ENCODE results near the gene MAGEF1.

MAGEF1 gene

DNA sequence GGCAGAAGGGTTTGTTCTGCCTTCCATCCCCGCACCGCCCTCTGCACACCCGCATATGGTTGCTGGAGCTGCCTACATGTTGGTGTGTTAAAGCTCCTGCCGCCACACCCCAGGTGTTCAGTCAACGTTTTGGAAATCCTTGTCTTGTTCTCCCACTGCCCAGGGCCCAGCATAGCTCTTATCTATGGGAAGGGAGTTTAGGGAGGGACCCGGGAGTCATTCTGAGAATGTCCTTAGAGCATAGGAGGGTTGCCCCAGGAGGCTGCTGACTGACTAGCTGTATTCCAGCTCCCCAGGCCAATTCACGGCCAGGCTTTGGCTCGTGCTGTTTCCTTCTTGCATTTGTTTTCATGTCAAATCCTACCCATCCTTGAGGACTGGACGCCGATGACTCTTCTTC is 46.8 kb downstream of the MAGEF1 start:
- DNase-seq (ENCODE audit: low spot score in 2 of 2) (no peak), ATAC-seq (ENCODE audit: low read depth) (no peak)
- Mint-ChIP-seq H3K9me3 (no peaks in the 10 kb centered on the region), H3K27me3 (peaks cover 14% of the 10 kb centered on the region), H3K4me1 (peaks cover 5% of the 10 kb centered on the region), H3K36me3 (no peaks in the 10 kb centered on the region), H3K27ac (no peak overlapping the region), H3K4me3 (no peak overlapping the region)

DNA sequence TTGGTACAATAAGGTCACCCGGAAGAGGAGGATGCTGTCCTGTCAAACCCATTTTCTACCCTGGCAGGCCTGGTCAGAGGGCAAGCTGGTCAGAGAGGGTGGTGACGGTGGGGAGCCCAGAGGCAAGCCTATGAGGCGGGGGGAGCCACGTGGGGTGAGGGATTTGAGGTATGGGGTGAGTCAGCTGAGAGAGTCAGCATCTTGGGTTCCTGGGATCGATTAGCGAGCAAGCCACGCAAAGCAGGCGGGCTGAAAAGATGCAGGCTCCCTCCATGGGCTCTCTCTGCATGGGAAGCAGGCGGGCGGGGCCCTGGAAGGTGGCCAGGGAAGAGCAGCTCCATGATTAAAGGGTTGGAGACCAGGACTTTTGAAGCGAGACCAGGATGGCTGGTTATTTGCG is 48.1 kb downstream of the MAGEF1 start:
- ATAC-seq (ENCODE audit: low read depth), result no peak
- peaks cover 12% of the 10 kb centered on the region for H3K27me3 Mint-ChIP-seq
- DNase-seq (ENCODE audit: low spot score in 2 of 2), result no peak
- peaks cover 5% of the 10 kb centered on the region for H3K4me1 Mint-ChIP-seq
- no peak overlapping the region for H3K4me3 Mint-ChIP-seq
- H3K27ac Mint-ChIP-seq, result peak overlapping the region; percentile 17
- no peaks in the 10 kb centered on the region for H3K9me3 Mint-ChIP-seq
- H3K36me3 Mint-ChIP-seq, result no peaks in the 10 kb centered on the region

DNA sequence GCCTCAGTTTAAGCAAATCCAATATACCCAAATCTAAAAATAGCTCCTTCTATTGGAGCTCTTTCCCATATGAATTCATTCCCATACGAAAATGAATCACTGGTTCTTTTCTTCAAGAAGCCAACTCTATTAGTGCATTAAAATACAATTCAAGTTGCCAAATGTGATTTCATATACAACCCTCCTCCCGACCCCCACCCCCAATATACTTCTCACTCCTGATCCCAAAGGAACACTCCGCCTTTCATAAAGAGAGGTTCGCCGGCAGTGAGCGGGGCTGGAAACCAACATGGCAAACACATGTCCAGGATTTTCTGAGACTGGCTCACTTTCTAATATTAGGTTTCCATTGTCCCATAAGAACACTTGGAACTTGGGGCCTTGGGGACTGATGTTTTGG is 48.5 kb downstream of the MAGEF1 start:
- no peak for ATAC-seq (ENCODE audit: low read depth)
- Mint-ChIP-seq H3K27me3 (peaks cover 12% of the 10 kb centered on the region), H3K36me3 (no peaks in the 10 kb centered on the region), H3K9me3 (no peaks in the 10 kb centered on the region), H3K4me1 (peaks cover 5% of the 10 kb centered on the region), H3K27ac (peak overlapping the region; percentile 17), H3K4me3 (no peak overlapping the region)
- DNase-seq (ENCODE audit: low spot score in 2 of 2), result no peak

DNA sequence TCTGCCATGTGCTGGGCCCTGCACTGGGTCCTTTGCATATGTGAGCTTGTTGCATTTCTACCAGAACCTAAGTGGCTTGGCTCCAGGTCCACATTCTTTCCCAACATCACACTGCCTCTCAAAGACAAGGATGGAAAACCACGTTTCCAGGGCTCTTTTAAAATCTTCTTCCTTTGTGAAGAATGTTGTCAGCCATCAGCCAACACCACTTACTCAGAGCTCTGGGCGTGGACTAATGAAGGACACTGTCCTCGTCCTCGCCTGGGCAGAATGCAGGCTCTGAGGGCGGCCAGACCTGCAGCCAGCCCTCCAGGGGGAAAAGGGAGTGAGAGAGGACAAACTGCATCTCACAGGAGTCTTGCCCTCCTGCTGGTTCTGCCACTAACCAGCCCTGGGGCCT is 49.7 kb downstream of the MAGEF1 start:
- Mint-ChIP-seq H3K4me1 (peaks cover 5% of the 10 kb centered on the region), H3K27me3 (peaks cover 10% of the 10 kb centered on the region), H3K27ac (no peak overlapping the region), H3K36me3 (no peaks in the 10 kb centered on the region), H3K9me3 (no peaks in the 10 kb centered on the region), H3K4me3 (no peak overlapping the region)
- no peak for DNase-seq (ENCODE audit: low spot score in 2 of 2)
- no peak for ATAC-seq (ENCODE audit: low read depth)

DNA sequence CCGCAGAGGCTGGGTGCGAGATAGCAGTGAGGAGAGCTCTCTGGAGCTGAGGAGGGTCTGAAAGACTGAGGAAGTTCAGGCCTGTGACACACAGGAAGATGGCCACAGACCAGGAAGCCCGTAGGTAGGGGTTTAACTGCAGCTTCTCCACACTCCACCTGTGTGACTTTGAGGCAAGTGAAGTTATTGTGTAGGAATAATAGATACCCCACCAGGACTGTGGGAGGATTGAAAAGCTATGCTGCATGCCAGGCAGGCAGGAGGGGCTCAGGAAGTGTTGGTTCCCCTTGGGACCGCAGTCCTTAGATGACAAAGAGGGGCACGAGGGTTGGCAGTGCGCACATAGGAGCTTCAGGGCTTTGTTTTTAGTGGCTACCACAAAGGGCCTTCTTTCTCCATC is 50.9 kb downstream of the MAGEF1 start:
- ATAC-seq (ENCODE audit: low read depth) (no peak), DNase-seq (ENCODE audit: low spot score in 2 of 2) (no peak)
- peaks cover 3% of the 10 kb centered on the region for H3K27me3 Mint-ChIP-seq
- H3K4me3 Mint-ChIP-seq, result peak overlapping the region; percentile 43
- H3K36me3 Mint-ChIP-seq, result no peaks in the 10 kb centered on the region
- H3K27ac Mint-ChIP-seq, result no peak overlapping the region
- peaks cover 2% of the 10 kb centered on the region for H3K4me1 Mint-ChIP-seq
- H3K9me3 Mint-ChIP-seq, result no peaks in the 10 kb centered on the region
